GM21576 (cell line): ENCODE data around the gene CLDN3.
"Not testable (repeated sequence)": the region's sequence is repeated elsewhere in the genome, so short reads cannot be mapped to it uniquely, and the experiment has no call there.

Experiments used
- ATAC-seq: cut with Tn5 transposase; IDR thresholded peaks from one replicate; pipeline ENCODE4 v1.9.1; 2021; ENCODE audit warnings: mild to moderate bottlenecking, moderate library complexity; ENCODE audit not compliant: unreplicated experiment

CLDN3 gene

DNA sequence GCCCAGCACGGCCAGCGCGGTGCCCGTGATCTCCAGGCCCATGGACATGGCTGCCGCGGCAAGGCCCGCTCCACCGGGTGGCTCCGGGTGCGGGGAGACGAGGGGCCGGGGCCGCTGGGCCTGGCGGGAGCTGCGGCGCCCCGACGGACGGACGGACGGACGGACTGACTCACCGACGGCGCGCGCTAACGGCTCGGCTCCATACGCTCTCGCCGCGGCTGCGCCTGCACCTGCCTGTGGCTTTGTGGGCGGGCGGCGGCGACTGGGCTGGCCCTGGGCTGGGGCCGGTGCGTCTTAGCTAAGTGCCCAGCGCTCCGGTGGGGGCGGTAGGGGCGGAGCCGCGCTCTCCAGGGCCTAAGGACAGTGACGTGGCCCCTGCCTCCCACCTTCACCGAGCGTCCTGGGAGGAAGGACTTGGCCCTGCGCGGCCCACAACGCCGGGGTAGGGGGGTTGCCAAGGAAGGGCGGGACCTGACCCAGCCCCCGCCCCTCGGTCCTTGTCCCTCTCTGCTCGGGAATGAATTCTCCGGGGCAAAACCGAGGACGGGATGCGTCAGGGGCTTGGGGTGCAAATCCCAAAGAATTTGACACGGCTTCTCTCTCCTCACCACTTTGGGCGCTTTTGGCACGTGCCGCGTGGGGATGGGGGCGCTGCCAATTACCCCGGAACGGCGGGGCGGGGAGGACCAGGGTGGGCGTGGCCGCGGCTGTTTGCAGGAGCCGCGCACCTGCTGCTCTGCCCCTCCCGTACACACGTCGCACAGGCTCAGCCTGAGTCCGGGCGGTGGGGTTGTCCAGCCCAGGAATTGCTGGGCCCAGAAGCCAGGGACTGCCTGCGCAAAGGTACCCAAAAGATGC is at the start of gene CLDN3:
Gene CLDN3 (minus strand): TSS at position 269 of the 858 bp plus-strand sequence. CDS start 221 bp downstream, at position 48.
- ATAC-seq, result no peak

DNA sequence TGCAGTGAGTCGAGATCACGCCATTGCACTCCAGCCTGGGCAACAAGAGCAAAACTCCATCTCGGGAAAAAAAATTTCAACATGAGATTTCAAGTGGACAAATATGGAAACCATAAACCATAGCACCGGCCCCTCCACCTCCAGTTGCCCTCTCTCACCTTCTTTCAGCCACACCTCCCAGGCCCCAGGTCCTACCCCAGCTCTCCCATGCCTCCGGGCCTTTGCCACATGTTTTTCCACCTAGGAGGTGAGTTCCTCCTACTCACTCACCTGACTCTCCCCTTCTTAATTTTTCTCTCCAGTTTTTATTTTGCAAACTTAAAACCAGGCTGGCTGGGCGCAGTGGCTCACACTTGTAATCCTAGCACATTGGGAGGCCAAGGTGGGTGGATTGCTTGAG is 47.1 kb upstream of the CLDN3 start:
- no peak for ATAC-seq

- no peak for ATAC-seq
Measured at GRCh38 chr7:73815436-73815835, 45.4 kb upstream of the CLDN3 start.

GRCh38 chr7:73812996-73813395 is 42.9 kb upstream of the CLDN3 start:
- no peak for ATAC-seq

DNA sequence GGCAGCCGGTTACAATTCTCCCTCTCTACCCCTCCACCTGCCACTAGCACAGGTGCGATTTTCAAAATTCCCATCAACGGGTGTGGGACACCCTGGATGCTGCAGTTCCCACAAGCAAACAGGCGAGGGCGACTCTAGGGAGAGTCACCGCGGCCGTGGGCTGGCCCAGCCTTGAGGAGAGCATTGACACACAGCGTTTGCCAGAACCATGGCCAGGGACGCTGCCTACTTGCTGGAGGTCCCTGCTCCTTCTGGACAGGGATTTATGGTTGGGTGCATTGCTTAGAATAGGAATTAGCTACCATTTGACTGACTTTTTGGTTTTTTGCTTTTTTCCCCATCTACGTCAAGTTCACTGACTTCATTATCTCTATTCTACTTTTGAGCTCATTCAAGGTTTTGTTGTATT is 41.7 kb upstream of the CLDN3 start:
- ATAC-seq, result no peak

GRCh38 chr7:73810998-73811360 is 40.9 kb upstream of the CLDN3 start:
- ATAC-seq, result no peak

DNA sequence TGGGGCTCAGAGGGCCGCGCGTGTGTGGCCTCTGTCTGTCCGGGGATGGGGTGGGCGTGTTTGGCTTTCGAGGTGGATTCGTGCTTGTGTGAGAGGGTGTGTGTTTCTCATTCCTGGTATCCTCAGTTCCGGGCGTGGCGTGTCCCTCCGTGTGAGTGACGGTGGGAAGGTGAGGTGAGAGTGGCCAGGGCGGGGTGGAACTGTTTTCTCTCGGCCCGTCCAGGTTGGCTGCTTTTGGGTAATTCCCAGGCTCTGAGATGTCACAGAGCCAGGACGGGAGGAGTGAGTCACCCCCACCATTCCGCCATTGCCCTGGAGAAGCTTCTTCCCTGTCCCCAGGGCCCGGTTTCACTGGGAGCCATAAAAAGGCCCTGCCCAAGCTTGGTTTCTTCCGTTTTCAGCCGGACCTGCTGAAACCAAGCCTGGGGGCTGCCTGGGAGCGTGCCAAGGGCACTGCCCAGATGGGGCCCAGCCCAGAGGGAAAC is 39.4 kb upstream of the CLDN3 start:
- no peak for ATAC-seq

GRCh38 chr7:73802459-73802858 is 32.4 kb upstream of the CLDN3 start:
- no peak for ATAC-seq

- ATAC-seq, result no peak
Measured at GRCh38 chr7:73801577-73801976, 31.5 kb upstream of the CLDN3 start.

DNA sequence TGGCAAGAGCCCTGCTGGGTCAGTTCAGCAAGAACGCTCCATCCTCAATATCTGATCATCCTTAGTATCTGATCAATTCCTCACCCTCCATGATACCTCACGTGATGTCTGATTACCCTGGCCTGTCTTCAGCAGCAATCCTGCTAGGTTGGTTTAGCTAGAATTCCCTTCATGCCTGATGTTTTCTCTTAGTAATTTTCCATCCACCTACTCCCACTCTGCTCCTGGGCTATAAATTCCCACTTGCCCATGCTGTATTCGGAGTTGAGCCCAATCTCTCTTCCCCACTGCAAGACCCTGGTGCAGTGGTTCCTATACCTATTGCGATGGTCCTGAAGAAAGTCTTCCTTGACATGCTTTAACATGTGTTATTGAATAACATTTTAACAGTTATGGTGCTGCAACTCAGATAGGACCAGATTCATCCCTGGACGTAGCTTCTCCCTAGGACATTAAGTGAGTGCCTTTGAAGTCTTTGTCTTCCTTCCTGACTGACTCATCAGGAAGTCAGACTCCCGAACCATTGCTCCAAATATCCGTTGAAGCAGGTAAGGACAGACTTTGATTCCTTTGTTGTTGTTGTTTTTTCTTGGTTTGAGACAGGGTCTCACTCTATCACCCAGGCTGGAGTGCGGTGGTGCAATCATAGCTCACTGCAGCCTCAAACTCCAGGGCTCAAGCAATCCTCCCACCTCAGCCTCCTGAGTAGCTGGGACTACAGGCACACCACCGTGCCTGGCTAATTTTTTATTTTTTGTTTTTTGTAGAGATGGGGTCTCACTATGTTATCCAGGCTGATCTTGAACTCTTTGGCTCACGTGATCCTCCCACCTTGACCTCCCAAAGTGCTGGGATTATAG is 29.4 kb upstream of the CLDN3 start:
- no peak for ATAC-seq

DNA sequence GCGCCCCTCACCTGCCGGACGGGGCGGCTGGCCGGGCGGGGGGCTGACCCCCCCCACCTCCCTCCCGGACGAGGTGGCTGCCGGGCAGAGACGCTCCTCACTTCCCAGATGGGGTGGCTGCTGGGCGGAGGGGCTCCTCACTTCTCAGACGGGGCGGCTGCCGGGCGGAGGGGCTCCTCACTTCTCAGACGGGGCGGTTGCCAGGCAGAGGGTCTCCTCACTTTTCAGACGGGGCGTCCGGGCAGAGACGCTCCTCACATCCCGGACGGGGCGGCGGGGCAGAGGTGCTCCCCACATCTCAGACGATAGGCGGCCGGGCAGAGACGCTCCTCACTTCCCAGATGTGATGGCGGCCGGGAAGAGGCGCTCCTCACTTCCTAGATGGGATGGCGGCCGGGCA is 27.1 kb upstream of the CLDN3 start:
- not testable (repeated sequence) for ATAC-seq

DNA sequence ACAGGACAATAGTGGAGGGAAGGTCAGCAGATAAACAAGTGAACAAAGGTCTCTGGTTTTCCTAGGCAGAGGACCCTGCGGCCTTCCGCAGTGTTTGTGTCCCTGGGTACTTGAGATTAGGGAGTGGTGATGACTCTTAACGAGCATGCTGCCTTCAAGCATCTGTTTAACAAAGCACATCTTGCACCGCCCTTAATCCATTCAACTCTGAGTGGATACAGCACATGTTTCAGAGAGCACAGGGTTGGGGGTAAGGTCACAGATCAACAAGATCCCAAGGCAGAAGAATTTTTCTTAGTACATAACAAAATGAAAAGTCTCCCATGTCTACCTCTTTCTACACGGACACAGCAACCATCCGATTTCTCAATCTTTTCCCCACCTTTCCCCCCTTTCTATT is 26.6 kb upstream of the CLDN3 start:
- ATAC-seq, result not testable (repeated sequence)

DNA sequence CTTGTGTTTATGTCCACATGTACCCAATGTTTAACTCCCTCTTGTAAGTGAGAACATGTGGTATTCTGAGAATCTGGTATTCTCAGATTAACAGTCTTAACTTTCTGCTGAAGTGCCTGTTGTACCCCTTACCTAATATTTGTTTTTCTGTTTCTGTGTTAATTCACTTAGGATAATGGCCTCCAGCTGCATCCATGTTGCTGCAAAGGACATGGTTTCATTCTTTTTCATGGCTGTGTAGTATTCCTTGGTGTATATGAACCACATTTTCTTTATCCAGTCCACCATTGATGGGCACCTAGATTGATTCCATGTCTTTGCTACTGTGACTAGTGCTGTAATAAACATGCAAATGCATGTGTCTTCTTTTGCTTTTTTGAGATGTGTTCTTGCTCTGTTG is 25.1 kb upstream of the CLDN3 start:
- ATAC-seq, result not testable (repeated sequence)

DNA sequence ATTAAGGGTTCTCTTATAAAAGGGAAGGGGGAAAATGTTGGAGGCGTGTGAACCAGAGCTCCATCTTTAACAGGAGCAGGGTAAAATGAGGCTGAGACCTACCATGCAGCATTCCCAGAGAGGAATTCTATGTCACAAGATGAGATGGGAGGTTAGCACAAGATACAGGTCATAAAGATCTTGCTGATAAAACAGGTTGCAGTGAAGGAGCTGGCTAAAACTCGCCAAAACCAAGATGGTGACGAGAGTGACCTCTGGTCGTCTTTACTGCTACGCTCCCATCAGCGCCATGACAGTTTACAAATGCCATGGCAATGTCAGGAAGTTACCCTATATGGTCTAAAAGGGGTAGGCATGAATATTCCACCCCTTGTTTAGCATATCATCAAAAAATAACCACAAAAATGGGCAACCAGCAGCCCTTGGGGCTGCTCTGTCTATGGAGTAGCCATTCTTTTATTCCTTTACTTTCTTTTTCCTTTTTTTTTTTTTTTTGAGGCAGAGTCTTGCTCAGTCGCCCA is 21.2 kb upstream of the CLDN3 start:
- ATAC-seq, result not testable (repeated sequence)

DNA sequence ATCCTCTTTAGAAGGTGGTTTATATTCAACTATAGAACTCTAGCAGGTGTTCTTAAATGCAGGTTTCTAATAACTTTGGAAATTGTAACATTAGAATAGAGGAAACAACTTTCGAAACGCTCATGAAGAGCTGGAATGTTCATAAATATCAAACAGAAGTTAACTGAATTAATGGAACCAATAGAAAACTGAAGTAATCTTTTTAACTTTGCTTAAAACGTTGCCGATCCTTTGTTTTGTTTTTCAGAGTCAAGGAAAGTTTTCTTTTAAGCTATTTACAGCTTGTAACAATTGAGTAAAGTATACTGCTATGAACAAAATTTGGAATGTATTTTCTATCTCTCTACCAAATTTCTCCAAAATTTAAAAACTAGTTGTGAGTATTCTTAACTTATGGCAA is 19.0 kb upstream of the CLDN3 start:
- no peak for ATAC-seq

DNA sequence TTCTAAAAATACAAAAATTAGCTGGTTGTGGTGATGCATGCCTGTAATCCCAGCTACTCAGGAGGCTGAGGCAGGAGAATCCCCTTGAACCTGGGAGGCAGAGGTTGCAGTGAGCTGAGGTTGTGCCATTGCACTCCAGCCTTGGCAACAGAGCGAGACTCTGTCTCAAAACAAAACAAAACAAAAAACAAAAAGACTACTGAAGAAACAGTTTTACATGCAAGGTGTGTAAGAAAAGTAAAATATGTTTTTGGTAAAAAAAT is 17.6 kb upstream of the CLDN3 start:
- not testable (repeated sequence) for ATAC-seq

- ATAC-seq, result no peak
Measured at GRCh38 chr7:73786588-73786987, 16.5 kb upstream of the CLDN3 start.

DNA sequence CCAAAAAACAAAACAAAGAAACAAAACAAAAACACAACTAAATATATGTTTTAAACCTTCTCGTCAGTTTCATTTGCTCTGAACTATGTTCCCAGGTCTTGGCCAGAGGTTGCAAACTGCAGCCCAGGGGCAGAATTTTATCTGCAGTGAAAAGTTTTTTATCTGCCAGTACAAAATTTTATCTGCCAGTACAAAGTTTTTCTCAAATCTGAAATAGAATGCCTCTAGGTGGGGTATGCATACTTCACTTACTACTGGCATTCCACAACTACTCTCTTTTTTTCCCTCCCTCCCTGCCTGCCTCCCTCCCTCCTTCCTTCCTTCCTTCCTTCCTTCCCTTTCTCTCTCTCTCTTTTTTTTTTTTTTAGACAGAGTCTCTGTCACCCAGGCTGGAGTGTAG is 9.4 kb upstream of the CLDN3 start:
- no peak for ATAC-seq

GRCh38 chr7:73778801-73779389 is 8.8 kb upstream of the CLDN3 start:
- ATAC-seq, result no peak

DNA sequence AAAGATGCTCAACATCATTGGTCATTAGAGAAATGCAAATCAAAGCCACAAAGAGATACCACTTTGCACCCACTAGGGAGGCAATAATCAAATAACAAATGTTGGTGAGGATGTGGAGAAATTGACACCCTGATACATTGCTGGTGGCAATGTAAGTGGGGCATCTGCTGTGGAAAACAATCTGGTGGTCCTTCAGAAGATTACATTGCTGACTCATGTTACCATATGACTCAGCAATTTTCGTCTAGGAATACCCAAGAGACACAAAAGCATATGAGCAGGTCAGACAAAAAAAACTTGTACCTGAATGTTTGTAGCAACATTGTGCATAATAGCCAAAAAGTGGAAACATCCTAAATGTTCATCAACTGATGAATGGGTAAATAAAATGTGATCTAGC is 4.9 kb upstream of the CLDN3 start:
- no peak for ATAC-seq

GRCh38 chr7:73773700-73774517 is 3.8 kb upstream of the CLDN3 start:
- no peak for ATAC-seq
